ENCODE measurements around the gene CACNA1S. TPM values are rescaled to one million over a fixed set of nuclear protein-coding genes. Genes with fewer than 3 reads are reported as not detected.

CACNA1S gene
- total RNA-seq, 2 donors from 2014 or later: not detected

- H3K36me3 ChIP-seq: peaks cover 60% of the 10 kb centered on the region
These were observed 33.6 kb upstream of the CACNA1S start for GRCh38 chr1:201145816-201146215.

GRCh38 chr1:201145132-201145531, 32.9 kb upstream of the CACNA1S start:
- Histone ChIP-seq H3K27ac (no peak overlapping the region), H3K4me3 (no peak overlapping the region), H3K36me3 (peaks cover 60% of the 10 kb centered on the region), H3K4me1 (peaks cover 0 to 10% of the 10 kb centered on the region in 2 donors), H3K9me3 (no peaks in the 10 kb centered on the region), H3K27me3 (no peaks in the 10 kb centered on the region)
- no peak for TF ChIP-seq CTCF (IDR thresholded peaks at IDR 0.05)
- no peak for DNase-seq (ENCODE audit: low spot score)

More at GRCh38 chr1:201145816-201146215, 33.6 kb upstream of the CACNA1S start:
- Histone ChIP-seq H3K4me1 (peaks cover 0 to 10% of the 10 kb centered on the region in 2 donors), H3K27me3 (no peaks in the 10 kb centered on the region), H3K4me3 (no peak overlapping the region), H3K9me3 (no peaks in the 10 kb centered on the region), H3K27ac (no peak overlapping the region)
- TF ChIP-seq CTCF (IDR thresholded peaks at IDR 0.05): no peak
- no peak for DNase-seq (ENCODE audit: low spot score)

GRCh38 chr1:201144701-201145100, 32.5 kb upstream of the CACNA1S start:
- no peaks in the 10 kb centered on the region for H3K27me3 ChIP-seq
- TF ChIP-seq CTCF (IDR thresholded peaks at IDR 0.05): no peak
- no peak for DNase-seq (ENCODE audit: low spot score)
- H3K9me3 ChIP-seq: no peaks in the 10 kb centered on the region
- peaks cover 0 to 10% of the 10 kb centered on the region in 2 donors for H3K4me1 ChIP-seq
- peaks cover 60% of the 10 kb centered on the region for H3K36me3 ChIP-seq
- no peak overlapping the region for H3K4me3 ChIP-seq
- H3K27ac ChIP-seq: no peak overlapping the region

GRCh38 chr1:201143726-201144635, 31.8 kb upstream of the CACNA1S start:
- H3K36me3 ChIP-seq: peaks cover 60% of the 10 kb centered on the region
- H3K4me3 ChIP-seq: no peak overlapping the region
- H3K27me3 ChIP-seq: no peaks in the 10 kb centered on the region
- no peaks in the 10 kb centered on the region for H3K9me3 ChIP-seq
- no peak for DNase-seq (ENCODE audit: low spot score)
- TF ChIP-seq CTCF (IDR thresholded peaks at IDR 0.05): no peak
- H3K27ac ChIP-seq: no peak overlapping the region
- H3K4me1 ChIP-seq: peaks cover 0 to 10% of the 10 kb centered on the region in 2 donors

- H3K4me3 ChIP-seq: no peak overlapping the region
- peaks cover 63% of the 10 kb centered on the region for H3K36me3 ChIP-seq
- no peak for DNase-seq (ENCODE audit: low spot score)
- no peaks in the 10 kb centered on the region for H3K9me3 ChIP-seq
- no peaks in the 10 kb centered on the region for H3K27me3 ChIP-seq
- TF ChIP-seq CTCF (IDR thresholded peaks at IDR 0.05): no peak
- H3K4me1 ChIP-seq: peaks cover 0 to 10% of the 10 kb centered on the region in 2 donors
- H3K27ac ChIP-seq: no peak overlapping the region
These were observed 30.9 kb upstream of the CACNA1S start for GRCh38 chr1:201142849-201143725.

Measured in right atrium auricular region (tissue), 2 donors.